ENCODE data around the gene TMEM44.

GRCh38 chr3:194585880-194586281, 47.3 kb downstream of the TMEM44 start:
- no peak for TF ChIP-seq CTCF (IDR thresholded peaks at IDR 0.05)
- no peak for TF ChIP-seq TCF7L2 (IDR thresholded peaks at IDR 0.05; ENCODE audit: low read depth, low read length)
- TF ChIP-seq REST (IDR thresholded peaks at IDR 0.05; ENCODE audit: insufficient read depth in 1 of 2, low read depth in 2 of 2, low read length in 1 of 2): no peak
- TF ChIP-seq SIN3A (IDR thresholded peaks at IDR 0.05; ENCODE audit: borderline replicate concordance, insufficient read depth, low read depth, low read length): no peak
- TF ChIP-seq POLR2AphosphoS5 (IDR thresholded peaks at IDR 0.05; ENCODE audit: low read depth, low read length): no peak
